NCI-H2196 treated with DMSO at 0.1 percent for 48 hours (cell line): ENCODE measurements around the gene HOXC13.

Experiments
- DNase-seq: peaks from one replicate; lab custom pipeline; 2025; ENCODE audit not compliant: unreplicated experiment; lab: John Stamatoyannopoulos, UW

The HOXC13 gene

DNA sequence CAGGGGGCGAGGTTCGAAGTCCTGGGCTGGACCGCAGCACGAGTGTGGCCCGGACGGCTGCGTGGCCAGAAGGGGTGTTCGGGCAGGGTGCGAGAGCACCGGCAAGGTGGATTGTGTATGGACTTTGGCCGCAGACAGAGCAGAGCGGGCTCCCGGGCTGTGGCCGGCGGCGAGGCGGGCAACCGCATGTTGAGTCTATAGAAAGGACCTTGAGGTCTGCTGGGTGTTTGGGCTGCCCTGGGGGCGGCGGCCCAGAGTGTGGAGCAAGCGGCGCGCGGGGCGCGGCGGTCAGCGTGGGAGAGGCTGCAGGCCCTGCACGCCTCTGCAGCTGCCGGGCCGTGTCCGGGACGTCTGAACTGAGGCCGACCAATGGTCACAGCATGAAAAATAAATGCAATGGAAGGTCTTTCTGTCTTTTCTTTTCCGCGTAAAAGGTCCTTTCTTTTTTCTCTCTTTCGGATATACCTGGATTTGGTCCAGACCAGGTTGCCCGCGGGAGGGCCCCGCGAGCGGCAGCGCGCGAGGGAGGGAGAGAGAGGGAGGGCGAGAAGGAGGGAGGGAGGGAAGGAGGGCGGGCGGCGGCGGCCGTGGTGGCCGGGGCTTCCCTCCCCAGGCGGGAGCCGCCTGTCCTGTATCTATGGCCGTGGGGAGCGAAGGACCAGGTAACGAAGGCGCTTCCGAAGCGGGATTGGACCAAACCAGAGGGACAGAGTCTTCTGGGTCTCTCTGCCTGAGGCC, 55.8 kb downstream of the HOXC13 start:
- no peak for DNase-seq

DNA sequence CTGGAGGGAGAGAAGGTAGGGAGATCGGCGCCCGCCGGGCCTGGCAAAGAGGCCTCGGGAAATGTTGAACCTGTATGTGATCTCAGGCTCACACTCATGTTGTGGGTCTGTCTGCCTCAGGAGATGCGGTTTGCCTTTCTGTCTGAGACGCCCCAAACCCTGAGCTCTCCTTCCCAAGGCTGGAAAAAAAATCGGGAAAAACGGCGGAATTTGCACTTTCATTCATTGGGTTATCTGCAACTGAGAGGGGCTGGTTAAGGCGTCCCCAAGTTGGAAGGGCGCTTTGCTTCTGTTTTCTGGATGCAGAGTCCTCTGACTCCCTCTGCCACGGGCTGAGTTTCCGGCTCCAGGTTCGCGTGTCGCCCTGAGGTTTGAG, 56.4 kb downstream of the HOXC13 start:
- DNase-seq = no peak

DNA sequence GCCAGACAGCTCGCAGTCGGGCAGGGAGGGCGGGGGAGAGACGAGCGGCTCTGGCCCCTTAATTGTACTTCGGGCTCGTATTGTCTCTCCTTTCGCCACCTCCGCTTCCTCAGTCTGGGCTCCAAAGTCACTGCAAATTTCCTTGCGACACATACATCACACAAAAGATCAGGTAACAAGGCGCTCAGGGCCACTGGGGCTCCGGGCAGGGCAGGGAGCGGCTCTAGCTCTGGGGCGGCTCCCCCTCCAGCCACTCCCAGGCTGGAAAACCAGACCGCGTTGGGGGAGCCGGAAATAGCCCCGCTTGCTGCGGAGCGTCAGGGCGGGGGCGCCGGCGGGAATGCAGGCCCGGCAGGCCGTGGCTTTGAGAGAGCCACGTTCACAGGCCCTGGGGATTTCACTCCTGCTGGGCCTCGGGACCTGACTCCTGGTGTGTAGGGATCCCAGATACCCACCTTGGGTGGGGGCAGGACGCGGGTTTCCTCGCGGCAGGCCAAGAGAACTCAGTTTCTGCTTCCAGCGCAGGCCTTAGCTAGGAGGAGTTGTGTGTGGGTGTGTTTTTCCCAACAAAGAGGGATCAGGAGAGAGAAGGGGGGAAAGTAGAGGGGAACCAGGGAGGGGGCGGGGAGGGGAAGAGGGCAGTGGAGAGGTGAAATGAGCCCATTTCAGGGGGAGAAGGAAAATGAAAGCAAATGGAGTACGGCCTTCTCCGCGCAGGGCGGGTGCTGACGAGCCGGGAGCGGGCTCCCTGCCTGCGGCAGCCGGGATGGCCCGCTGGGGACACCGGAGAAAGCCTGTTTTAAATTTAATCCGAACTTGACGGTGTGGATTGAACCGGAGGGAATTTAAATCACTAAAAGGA, 57.0 kb downstream of the HOXC13 start:
- peak; percentile 47 for DNase-seq
